GM12874 (cell line): Measurements from ENCODE around the gene SCO2.

Source experiments
- TF ChIP-seq, protein P1 (sequence below): IDR thresholded peaks from 2 replicates; pipeline ENCODE4 v1.5.1; 2011; ENCODE audit warnings: low read depth, mild to moderate bottlenecking, control low read depth, low read length, moderate library complexity; ENCODE audit not compliant: insufficient read depth

Gene SCO2

DNA sequence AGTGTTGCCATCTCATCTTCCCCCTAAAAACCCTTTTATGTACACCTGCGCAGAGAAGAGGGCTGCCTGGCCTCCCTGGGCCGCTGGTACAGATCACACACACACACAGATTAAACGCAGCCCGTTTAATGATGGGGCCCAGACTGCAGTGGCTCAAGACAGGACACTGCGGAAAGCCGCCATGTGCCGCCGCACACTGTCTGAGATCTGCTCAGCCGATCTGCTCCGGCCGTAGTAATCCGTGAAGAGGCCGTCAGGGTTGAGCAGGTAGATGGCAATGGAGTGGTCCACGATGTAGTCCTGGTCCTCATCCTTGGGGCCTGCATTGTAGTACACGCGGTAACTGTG lies 2.0 kb downstream of the SCO2 start:
- TF ChIP-seq, protein P1, sequence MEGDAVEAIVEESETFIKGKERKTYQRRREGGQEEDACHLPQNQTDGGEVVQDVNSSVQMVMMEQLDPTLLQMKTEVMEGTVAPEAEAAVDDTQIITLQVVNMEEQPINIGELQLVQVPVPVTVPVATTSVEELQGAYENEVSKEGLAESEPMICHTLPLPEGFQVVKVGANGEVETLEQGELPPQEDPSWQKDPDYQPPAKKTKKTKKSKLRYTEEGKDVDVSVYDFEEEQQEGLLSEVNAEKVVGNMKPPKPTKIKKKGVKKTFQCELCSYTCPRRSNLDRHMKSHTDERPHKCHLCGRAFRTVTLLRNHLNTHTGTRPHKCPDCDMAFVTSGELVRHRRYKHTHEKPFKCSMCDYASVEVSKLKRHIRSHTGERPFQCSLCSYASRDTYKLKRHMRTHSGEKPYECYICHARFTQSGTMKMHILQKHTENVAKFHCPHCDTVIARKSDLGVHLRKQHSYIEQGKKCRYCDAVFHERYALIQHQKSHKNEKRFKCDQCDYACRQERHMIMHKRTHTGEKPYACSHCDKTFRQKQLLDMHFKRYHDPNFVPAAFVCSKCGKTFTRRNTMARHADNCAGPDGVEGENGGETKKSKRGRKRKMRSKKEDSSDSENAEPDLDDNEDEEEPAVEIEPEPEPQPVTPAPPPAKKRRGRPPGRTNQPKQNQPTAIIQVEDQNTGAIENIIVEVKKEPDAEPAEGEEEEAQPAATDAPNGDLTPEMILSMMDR: no peak

DNA sequence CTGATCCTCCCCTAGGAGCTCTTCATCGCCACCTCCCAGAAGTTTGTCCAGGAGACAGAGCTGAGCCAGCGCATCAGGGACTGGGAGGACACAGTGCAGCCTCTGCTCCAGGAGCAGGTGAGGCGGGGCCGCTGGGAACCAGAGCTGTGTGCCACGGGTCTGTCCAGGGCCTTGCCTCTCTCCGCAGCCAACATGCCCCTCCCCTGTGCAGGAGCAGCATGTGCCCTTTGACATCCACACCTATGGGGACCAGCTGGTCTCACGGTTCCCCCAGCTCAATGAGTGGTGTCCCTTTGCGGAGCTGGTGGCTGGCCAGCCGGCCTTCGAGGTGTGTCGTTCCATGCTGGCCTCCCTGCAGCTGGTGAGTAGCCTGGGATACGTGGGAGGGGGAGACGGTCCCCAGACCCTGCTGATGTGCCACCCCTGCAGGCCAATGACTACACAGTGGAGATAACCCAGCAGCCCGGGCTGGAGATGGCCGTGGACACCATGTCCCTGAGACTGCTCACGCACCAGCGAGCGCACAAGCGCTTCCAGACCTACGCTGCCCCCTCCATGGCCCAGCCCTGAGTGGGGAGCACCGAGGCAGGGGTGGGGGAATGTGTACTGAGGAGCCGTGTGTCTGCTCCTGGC lies 2.5 kb downstream of the SCO2 start:
- TF ChIP-seq, protein P1: no peak

DNA sequence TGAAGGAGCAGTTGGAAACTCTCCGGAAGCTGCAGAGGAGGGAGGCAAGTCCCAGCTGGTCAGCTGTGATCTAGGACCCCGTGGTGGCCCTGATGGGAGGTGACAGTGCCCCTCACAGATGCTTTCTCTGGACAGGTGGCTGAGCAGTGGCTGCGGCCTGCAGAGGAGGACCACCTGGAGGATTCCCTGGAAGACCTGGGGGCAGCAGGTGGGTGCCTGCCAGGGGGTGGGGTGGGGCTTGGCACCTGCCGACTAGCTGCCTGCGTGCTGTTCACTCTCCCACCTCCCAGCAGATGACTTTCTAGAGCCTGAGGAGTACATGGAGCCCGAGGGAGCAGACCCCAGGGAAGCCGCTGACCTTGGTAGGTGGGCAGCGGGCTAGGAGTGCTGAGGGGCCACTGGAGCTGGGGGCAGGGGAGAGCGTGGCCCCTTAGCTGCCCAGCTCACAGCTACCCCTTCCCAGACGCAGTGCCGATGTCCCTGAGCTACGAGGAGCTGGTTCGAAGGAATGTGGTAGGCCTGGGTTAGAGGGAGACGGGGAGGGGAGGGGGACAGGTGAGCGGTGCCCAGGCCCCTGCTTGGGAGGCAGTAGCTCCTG lies 3.1 kb downstream of the SCO2 start:
- TF ChIP-seq, protein P1: no peak

DNA sequence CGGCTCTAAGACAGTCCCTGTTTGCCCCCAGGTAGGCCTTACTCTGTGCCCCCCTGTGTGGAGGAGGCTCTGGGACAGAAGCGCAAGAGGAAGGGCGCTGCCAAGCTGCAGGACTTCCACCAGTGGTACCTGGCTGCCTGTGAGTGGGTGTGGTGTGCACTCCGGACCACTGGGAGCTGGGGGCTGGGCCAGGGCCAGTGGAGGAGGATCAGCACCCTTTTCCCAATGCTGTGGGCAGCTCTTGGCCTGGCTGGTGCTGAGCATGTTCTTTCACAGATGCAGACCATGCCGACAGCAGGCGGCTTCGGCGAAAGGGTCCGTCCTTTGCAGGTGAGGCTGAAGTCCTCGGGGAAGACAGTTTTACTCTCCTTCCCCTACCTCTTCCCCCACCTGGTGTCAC lies 3.7 kb downstream of the SCO2 start:
- TF ChIP-seq, protein P1: no peak

DNA sequence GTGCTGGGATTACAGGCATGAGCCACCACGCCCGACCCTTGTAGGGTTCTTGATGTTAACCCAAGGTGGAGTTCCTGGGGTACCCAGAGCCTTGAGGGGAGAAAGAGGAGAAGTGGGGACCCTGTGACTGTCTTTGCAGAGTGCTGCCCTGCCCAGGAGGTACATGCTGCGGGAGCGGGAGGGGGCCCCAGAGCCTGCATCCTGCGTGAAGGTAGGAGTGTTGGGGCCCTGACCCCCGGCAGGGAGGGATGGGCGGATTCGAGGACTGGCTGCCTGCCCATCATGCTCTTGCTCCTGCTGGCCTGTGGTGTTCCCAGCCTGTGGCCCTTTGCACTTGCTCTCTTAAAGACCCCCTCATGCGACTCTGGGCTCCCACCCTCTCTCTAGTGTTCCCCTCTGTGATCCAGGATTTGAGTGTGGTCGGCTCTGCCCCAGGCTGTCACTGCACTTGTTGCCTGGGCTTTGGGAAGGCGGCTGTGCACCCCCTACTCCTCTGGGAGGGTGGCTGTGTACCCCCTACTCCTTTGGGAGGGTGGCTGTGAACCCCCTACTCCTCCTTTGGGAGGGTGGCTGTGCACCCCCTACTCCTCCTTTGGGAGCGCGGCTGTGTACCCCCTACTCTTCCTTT lies 4.5 kb downstream of the SCO2 start:
- TF ChIP-seq, protein P1: no peak

DNA sequence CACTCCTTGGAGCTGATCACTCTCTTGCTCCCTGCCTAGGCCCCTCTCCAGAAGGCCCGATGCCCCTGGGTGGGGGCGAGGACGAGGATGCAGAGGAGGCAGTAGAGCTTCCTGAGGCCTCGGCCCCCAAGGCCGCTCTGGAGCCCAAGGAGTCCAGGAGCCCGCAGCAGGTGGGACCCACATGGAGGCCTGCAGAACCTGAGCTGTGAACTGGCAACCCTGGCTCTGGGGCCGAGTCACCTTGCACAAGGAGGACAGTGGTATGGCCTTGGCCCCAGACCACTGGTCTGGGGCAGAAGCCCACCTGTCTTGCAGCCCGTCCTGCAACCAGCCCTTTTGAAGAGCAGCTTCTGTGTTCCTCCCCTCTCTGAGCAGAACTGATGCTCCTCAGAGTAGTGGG lies 6.2 kb downstream of the SCO2 start:
- TF ChIP-seq, protein P1: no peak

DNA sequence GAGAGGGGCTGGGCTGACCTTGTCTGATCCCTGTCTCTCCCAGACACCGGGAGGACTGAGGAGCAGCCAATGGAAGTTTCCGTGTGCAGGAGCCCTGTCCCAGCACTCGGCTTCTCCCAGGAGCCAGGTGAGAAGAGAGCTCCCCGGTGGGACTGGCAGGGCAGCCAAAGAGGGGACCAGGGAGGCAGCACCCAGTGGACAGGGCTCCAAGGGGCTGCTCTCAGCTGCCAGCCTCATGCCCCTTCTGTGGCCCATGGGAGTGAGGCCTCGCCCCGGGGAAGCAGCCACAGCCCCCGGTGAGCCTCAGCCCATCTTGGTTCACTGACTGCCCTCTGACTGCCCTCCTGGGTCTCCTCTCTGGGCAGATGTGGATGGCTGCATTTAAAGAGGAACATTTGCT lies 6.8 kb downstream of the SCO2 start:
- TF ChIP-seq, protein P1: no peak
